Keratinocyte (primary cell): Measurements from ENCODE around the gene ZNF891. TPM values are rescaled to one million over a fixed set of nuclear protein-coding genes. Genes with fewer than 3 reads are reported as not detected.

ENCODE experiments used
- DNase-seq: peaks from one replicate; pipeline ENCODE4 v3.0.0-alpha.2; 2011; ENCODE audit warnings: low read depth, missing footprints, low spot score
- FAIRE-seq: peaks from 2 replicates; lab custom pipeline; 2011; peaks lifted over from hg19 to GRCh38; lab: Jason Lieb, UNC
- H2AFZ ChIP-seq: 2 replicates; pipeline ENCODE4 v1.6.0; 2012; ENCODE audit warnings: low read length, control low read depth, inconsistent platforms; ENCODE audit not compliant: control insufficient read depth
- H3K27ac ChIP-seq: 2 replicates; pipeline ENCODE4 v1.5.1; 2011; ENCODE audit warnings: low read length; ENCODE audit not compliant: control insufficient read depth, insufficient read depth
- H3K27me3 ChIP-seq: 3 replicates; pipeline ENCODE4 v1.6.0; 2011; ENCODE audit warnings: low read length; ENCODE audit not compliant: control insufficient read depth, insufficient read depth; ENCODE audit errors: extremely low read depth
- H3K36me3 ChIP-seq, 2 experiments: 2 replicates in 1 of 2; 3 replicates in 1 of 2; pipeline ENCODE4 v1.5.1; 2011; ENCODE audit warnings: low read length in 2 of 2, mild to moderate bottlenecking in 1 of 2; ENCODE audit not compliant: control insufficient read depth in 2 of 2, insufficient read depth in 2 of 2; ENCODE audit errors: extremely low read depth in 1 of 2
- H3K4me1 ChIP-seq: 3 replicates; pipeline ENCODE4 v1.5.1; 2011; ENCODE audit warnings: low read length; ENCODE audit not compliant: control insufficient read depth, insufficient read depth; ENCODE audit errors: extremely low read depth
- H3K4me2 ChIP-seq: 3 replicates; pipeline ENCODE4 v1.6.0; 2011; ENCODE audit warnings: low read depth, low read length; ENCODE audit not compliant: control insufficient read depth, insufficient read depth; ENCODE audit errors: extremely low read depth
- H3K4me3 ChIP-seq, 3 experiments: fragments of 200-600 bp in 1 of 3; sonication (generic) in 1 of 3; 2 replicates in 2 of 3; 3 replicates in 1 of 3; pipeline ENCODE4 v1.5.1; 2011 to 2016; ENCODE audit warnings: low read length in 3 of 3, mild to moderate bottlenecking in 3 of 3, control low read depth in 2 of 3, inconsistent platforms in 1 of 3, low read depth in 1 of 3, mixed read lengths in 1 of 3, mixed run types in 1 of 3, moderate library complexity in 1 of 3; ENCODE audit not compliant: control insufficient read depth in 2 of 3, insufficient read depth in 2 of 3; ENCODE audit errors: extremely low read depth in 1 of 3
- H3K79me2 ChIP-seq: 2 replicates; pipeline ENCODE4 v1.6.0; 2012; ENCODE audit warnings: low read length; ENCODE audit not compliant: control insufficient read depth, insufficient read depth
- H3K9ac ChIP-seq: 3 replicates; pipeline ENCODE4 v1.6.0; 2011; ENCODE audit warnings: low read length; ENCODE audit not compliant: control insufficient read depth, insufficient read depth; ENCODE audit errors: extremely low read depth
- H3K9me1 ChIP-seq: 3 replicates; pipeline ENCODE4 v1.6.0; 2011; ENCODE audit warnings: low read length; ENCODE audit not compliant: control insufficient read depth, insufficient read depth; ENCODE audit errors: extremely low read depth
- H3K9me3 ChIP-seq: 2 replicates; pipeline ENCODE4 v1.5.1; 2012; ENCODE audit warnings: low read depth, low read length; ENCODE audit not compliant: control insufficient read depth
- H4K20me1 ChIP-seq: 3 replicates; pipeline ENCODE4 v1.6.0; 2011; ENCODE audit warnings: low read length; ENCODE audit not compliant: control insufficient read depth, insufficient read depth; ENCODE audit errors: extremely low read depth
- CTCF ChIP-seq, 3 experiments: IDR thresholded peaks in 1 of 3; conservative IDR thresholded peaks in 1 of 3; optimal IDR thresholded peaks in 1 of 3; 2 replicates in 2 of 3; 3 replicates in 1 of 3; pipeline versions ENCODE3 to v1.5.1; 2011; ENCODE audit warnings: low read length in 3 of 3, mild to moderate bottlenecking in 3 of 3, moderate library complexity in 2 of 3, control low read depth in 1 of 3, inconsistent platforms in 1 of 3; ENCODE audit not compliant: insufficient read depth in 2 of 3; ENCODE audit errors: extremely low read depth in 1 of 3
- EZH2 ChIP-seq: IDR thresholded peaks from one replicate; pipeline ENCODE4 v1.6.1; 2012; ENCODE audit warnings: inconsistent platforms, mild to moderate bottlenecking, low read length, moderate library complexity
- dilution Hi-C: fragments of 300-500 bp; cut with MboI; formaldehyde crosslinking; loops from one replicate; pipeline ENCODE4 v1.7.0; 2020; ENCODE audit warnings: low sequenced_read_pairs; ENCODE audit not compliant: extremely low pct_ligation_motif_present
- polyA plus RNA-seq, 5 experiments: library from polyadenylated mRNA; depleted of rRNA in 3 of 5; stranded (reverse) in 3 of 5; stranded (forward) in 1 of 5; unstranded in 1 of 5; fragments of >200 nt; gene quantifications; 1 replicate in 1 of 5; 2 replicates in 3 of 5; 3 replicates in 1 of 5; pipeline versions ENCODE4 v1.2.1 to v1.2.3, GENCODE V29; 2011 to 2012; ENCODE audit warnings: missing spikeins in 2 of 5, low read depth in 1 of 5, low replicate concordance in 1 of 5

The ZNF891 gene
- polyA plus RNA-seq, 1 donor (not counting 4 experiments of a cell fraction or from before 2014, with no cell fraction given), result 0.79 TPM

GRCh38 chr12:133129368-133130037, 571 bp downstream of the ZNF891 start:
- Histone ChIP-seq H3K36me3 (peaks cover 0 to 3% of the 10 kb centered on the region in 2 experiments), H3K4me3 (peak overlapping the region; percentile 77 to 97 (median 86)), H3K79me2 (peaks cover 6% of the 10 kb centered on the region), H3K9me3 (peaks cover 14% of the 10 kb centered on the region), H3K4me2 (peak overlapping the region; percentile 81), H3K9ac (peak overlapping the region; percentile 88), H3K27ac (peak overlapping the region; percentile 82), H2AFZ (peak overlapping the region; percentile 99), H4K20me1 (no peaks in the 10 kb centered on the region), H3K27me3 (no peaks in the 10 kb centered on the region), H3K9me1 (no peaks in the 10 kb centered on the region), H3K4me1 (peaks cover 4% of the 10 kb centered on the region)
- DNase-seq (no peak), FAIRE-seq (peak; percentile 5)
- TF ChIP-seq CTCF (optimal IDR thresholded peaks at IDR 0.05 in 1 of 3, IDR thresholded peaks at IDR 0.05 in 1 of 3, conservative IDR thresholded peaks at IDR 0.05 in 1 of 3; ENCODE audit: extremely low read depth in 1 of 3, insufficient read depth in 2 of 3, low read length in 3 of 3) (no peak), EZH2 (no peak)
- dilution Hi-C loops, result no loop called here

- Histone ChIP-seq H3K9me1 (no peaks in the 10 kb centered on the region), H4K20me1 (no peaks in the 10 kb centered on the region), H3K79me2 (peaks cover 6% of the 10 kb centered on the region), H3K36me3 (peaks cover 0 to 5% of the 10 kb centered on the region in 2 experiments), H3K27ac (no peak overlapping the region), H2AFZ (no peak overlapping the region), H3K4me2 (no peak overlapping the region), H3K27me3 (no peaks in the 10 kb centered on the region), H3K9me3 (peaks cover 35% of the 10 kb centered on the region), H3K4me1 (no peaks in the 10 kb centered on the region), H3K9ac (no peak overlapping the region), H3K4me3 (no peak overlapping the region)
- DNase-seq (no peak), FAIRE-seq (no peak)
- dilution Hi-C loops, result no loop called here
- no peak for TF ChIP-seq CTCF (optimal IDR thresholded peaks at IDR 0.05 in 1 of 3, IDR thresholded peaks at IDR 0.05 in 1 of 3, conservative IDR thresholded peaks at IDR 0.05 in 1 of 3; ENCODE audit: extremely low read depth in 1 of 3, insufficient read depth in 2 of 3, low read length in 3 of 3)
Measured at GRCh38 chr12:133124674-133125073, 5.4 kb downstream of the ZNF891 start.
